GM12875 (cell line): ENCODE data around the gene RNF13.

Experiments
- H3K4me3 ChIP-seq: one replicate; pipeline ENCODE4 v1.5.1; 2011; ENCODE audit warnings: low read depth, low read length, control low read depth
- TF ChIP-seq, protein P1 (sequence below): IDR thresholded peaks from 2 replicates; pipeline ENCODE4 v1.5.1; 2011; ENCODE audit warnings: low read depth, mild to moderate bottlenecking, control low read depth, inconsistent platforms, low read length, moderate library complexity, borderline replicate concordance; ENCODE audit not compliant: insufficient read depth

RNF13 gene

GRCh38 chr3:149947231-149947630, 134.2 kb downstream of the RNF13 start:
- TF ChIP-seq, protein P1, sequence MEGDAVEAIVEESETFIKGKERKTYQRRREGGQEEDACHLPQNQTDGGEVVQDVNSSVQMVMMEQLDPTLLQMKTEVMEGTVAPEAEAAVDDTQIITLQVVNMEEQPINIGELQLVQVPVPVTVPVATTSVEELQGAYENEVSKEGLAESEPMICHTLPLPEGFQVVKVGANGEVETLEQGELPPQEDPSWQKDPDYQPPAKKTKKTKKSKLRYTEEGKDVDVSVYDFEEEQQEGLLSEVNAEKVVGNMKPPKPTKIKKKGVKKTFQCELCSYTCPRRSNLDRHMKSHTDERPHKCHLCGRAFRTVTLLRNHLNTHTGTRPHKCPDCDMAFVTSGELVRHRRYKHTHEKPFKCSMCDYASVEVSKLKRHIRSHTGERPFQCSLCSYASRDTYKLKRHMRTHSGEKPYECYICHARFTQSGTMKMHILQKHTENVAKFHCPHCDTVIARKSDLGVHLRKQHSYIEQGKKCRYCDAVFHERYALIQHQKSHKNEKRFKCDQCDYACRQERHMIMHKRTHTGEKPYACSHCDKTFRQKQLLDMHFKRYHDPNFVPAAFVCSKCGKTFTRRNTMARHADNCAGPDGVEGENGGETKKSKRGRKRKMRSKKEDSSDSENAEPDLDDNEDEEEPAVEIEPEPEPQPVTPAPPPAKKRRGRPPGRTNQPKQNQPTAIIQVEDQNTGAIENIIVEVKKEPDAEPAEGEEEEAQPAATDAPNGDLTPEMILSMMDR, result no peak
- H3K4me3 ChIP-seq, result no peak overlapping the region

- H3K4me3 ChIP-seq, result no peak overlapping the region
- TF ChIP-seq, protein P1, result no peak
Observed at GRCh38 chr3:149949181-149949580, 136.2 kb downstream of the RNF13 start.

- TF ChIP-seq, protein P1, result no peak
- no peak overlapping the region for H3K4me3 ChIP-seq
Observed at GRCh38 chr3:149954812-149955211, 141.8 kb downstream of the RNF13 start.

- TF ChIP-seq, protein P1, result no peak
- no peak overlapping the region for H3K4me3 ChIP-seq
Observed at GRCh38 chr3:149955449-149955848, 142.4 kb downstream of the RNF13 start.

DNA sequence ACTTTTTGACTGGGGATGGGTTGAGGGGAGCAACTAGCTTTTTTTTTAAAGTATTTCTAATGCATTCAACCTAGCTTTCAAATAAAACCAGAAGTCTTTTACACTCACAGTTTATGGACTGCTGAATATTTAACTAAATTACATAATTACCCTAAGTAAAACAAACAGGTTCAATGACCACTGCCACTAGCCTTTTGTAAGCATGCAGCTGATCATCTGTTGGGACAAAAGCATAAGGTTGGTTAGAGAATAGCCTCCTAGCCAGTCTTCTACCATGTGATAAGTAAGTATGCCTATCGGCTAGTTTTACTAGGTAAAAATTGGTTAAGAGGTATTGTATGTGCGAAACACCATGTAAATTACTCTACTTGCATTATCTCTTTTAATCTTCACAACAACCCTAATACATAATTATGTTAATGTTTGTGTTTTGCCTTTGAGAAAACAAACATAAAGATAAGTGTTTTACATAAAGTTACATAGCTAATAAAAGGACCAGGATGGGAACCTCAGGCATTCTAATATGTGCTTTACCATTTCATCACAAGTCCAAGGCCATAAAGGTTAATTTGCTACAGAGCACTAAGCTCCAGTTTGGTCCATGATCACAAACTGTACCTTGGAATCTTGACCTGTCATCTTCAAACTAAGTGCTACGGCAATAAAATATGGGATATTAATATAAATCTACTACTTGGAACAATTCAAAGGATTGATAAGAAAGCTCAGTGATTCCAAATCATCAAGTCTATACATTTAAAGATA, 144.5 kb downstream of the RNF13 start:
- TF ChIP-seq, protein P1, result no peak
- no peak overlapping the region for H3K4me3 ChIP-seq

DNA sequence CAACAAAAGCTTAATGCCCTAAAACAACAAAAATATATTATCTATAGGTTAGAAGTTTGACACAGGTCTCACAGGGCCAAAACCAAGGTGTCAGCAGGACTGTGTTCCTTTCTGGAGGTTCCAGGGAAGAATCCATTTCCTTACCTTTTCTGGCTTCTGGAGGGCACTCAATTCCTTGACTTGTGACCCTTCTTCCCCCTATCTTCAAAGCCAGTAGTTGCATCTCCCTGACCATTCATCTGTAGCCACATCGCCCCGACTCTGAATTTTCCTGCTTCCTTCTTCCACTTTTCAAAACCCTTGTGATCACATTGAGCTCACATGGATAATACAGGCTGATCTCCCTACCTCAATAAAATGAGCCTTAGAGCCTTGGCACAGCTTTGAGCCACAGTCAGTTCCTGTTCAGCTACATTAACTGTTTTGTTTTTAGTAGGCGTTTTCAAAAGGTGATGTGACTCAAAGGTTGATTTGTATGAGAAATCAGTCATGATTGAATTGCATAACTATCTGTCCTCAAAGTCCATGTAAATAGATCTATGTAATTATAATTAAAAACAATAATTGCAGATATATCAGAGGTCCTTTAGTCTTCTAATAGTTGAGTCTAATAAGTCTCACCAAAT, 145.3 kb downstream of the RNF13 start:
- TF ChIP-seq, protein P1, result no peak

GRCh38 chr3:149959443-149959842, 146.4 kb downstream of the RNF13 start:
- TF ChIP-seq, protein P1, result no peak
- H3K4me3 ChIP-seq, result no peak overlapping the region

More for the DNA sequence above, 145.3 kb downstream of the RNF13 start:
- H3K4me3 ChIP-seq, result no peak overlapping the region
